ENCODE results near the gene GSTT2B.
A peak's percentile ranks its signal among the peaks of the same experiment; 100 is the strongest.
"Not testable (repeated sequence)": the region's sequence is repeated elsewhere in the genome, so short reads cannot be mapped to it uniquely, and the experiment has no call there.

The GSTT2B gene

GRCh38 chr22:23984430-23984829 is 23.4 kb upstream of the GSTT2B start:
- DNase-seq (ENCODE audit: low read depth) = no peak

DNA sequence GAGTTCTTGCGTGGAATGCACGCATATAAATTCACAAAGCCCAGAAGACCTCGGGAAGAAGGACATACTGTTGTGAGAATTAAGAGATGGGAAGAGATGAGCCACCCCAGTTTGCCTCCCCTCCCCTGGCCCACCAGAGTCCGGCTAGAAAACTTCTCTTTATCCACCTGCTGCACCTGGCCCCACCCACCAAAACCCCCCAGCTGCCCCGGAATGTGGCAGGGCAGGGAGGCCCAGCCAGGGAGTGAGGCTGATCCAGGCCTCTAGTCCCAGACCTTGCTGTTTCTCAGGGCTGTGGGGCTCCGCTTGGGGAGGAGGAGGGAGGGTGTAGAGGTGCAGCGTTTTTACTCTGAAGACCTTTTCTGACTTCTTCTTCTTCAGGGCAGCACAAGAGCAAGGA is 19.6 kb upstream of the GSTT2B start:
- not testable (repeated sequence) for DNase-seq (ENCODE audit: low read depth)

GRCh38 chr22:23979557-23980240 is 18.7 kb upstream of the GSTT2B start, which contains the start of gene GSTT2:
GSTT2 (plus strand) TSS chr22:23980134.
- DNase-seq (ENCODE audit: low read depth) = not testable (repeated sequence)

- not testable (repeated sequence) for DNase-seq (ENCODE audit: low read depth)
Observed at GRCh38 chr22:23977304-23977703, 16.3 kb upstream of the GSTT2B start.

- DNase-seq (ENCODE audit: low read depth) = not testable (repeated sequence)
Observed at GRCh38 chr22:23974836-23975352, 13.9 kb upstream of the GSTT2B start.

- DNase-seq (ENCODE audit: low read depth) = not testable (repeated sequence)
Observed at GRCh38 chr22:23974345-23974744, 13.3 kb upstream of the GSTT2B start, which contains the start of gene DDT. DDT (minus strand) TSS chr22:23974441; CDS start chr22:23974414, 27 bp downstream.

- DNase-seq (ENCODE audit: low read depth) = not testable (repeated sequence)
Observed at GRCh38 chr22:23971927-23972326, 10.9 kb upstream of the GSTT2B start.

DNA sequence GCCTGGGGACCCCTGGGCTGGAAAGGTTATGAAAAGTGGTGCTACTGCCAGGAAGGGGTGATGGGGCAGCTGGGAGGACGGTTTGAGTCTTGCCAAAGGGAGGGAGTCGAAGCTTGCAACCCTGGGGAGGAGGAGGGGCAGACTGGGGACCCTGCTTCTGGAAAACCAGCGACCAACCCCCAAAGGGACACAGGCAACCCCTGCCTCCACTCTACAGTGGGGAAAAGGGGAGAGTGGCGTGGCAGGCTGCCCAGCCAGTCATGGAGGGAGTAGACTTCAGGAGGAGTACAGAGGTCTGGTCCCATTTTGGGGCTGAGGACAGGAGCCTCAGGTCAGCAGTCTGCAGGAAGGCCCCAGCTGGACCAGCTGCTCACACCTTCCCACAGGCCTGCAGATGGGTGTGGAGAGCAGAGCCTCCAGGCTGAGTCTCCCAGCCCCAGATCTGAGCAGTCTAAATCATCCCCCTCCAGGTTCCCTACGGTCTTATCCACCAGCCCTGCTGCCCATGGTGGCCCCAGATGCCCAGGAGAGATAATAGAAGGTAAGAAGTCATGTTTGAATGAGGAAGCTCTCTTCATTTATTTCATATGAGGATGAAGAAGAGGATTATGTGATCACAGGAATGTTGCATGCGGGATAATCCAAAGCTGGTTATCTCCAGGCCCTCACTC is 10.0 kb upstream of the GSTT2B start:
- DNase-seq (ENCODE audit: low read depth) = no peak

GRCh38 chr22:23970201-23970641 is 9.2 kb upstream of the GSTT2B start:
- no peak for DNase-seq (ENCODE audit: low read depth)

DNA sequence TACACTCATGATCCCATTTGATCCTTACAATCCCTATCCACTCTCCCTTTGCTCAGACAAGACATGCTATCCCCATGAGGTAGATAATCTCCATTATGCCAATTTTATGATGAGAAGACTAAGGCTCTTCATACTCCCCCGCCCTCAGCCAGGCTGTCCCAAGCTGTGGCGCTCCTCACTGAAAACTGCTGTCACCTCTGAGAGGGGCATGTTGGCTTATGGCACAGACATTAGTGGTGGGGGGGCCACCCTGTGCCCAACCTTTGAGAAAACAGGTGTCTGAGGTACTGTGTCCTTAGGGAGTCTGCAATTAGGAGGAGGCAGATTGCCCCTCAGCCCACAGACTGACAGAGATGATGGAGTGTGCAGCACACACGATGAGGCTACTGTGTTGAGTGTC is 8.1 kb upstream of the GSTT2B start:
- DNase-seq (ENCODE audit: low read depth) = no peak

DNA sequence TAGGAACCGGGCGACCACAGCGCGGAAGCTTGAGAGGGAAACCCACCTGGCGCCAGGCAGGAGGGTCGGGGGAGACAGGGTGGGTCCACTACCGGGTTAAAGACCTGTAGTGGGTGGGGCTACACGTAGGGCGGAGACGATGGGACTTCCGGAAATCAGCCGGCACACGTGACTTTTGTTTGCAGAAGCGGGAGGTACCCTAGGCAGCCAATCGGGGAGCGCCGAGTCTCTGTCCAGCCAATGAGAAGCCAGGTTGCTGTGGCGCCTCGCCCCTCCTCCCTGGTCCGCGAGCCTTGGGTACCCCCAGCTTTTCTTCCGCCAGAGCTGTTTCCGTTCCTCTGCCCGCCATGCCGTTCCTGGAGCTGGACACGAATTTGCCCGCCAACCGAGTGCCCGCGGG is 5.6 kb upstream of the GSTT2B start, which contains the start of gene DDTL:
Gene DDTL (plus strand): TSS at position 321 of the 400 bp plus-strand sequence. CDS start 27 bp downstream, at position 348.
- not testable (repeated sequence) for DNase-seq (ENCODE audit: low read depth)

DNA sequence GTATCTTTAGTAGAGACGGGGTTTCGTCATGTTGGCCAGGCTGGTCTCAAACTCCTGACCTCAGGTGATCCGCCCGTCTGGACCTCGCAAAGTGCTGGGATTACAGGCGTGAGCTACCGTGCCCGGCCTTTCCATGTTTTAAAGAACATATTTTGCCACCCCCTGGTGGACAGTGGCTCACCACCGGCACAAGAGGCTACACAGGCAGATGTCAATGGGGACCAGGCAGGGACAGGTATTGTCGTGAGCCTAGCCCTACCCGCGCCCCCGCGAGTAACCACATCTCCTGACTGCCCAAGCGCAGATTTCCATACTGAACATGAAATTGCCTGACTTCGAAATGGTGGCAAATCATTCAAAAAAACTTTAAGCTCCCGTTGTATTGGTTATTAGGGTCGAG is 5.1 kb upstream of the GSTT2B start:
- not testable (repeated sequence) for DNase-seq (ENCODE audit: low read depth)

DNA sequence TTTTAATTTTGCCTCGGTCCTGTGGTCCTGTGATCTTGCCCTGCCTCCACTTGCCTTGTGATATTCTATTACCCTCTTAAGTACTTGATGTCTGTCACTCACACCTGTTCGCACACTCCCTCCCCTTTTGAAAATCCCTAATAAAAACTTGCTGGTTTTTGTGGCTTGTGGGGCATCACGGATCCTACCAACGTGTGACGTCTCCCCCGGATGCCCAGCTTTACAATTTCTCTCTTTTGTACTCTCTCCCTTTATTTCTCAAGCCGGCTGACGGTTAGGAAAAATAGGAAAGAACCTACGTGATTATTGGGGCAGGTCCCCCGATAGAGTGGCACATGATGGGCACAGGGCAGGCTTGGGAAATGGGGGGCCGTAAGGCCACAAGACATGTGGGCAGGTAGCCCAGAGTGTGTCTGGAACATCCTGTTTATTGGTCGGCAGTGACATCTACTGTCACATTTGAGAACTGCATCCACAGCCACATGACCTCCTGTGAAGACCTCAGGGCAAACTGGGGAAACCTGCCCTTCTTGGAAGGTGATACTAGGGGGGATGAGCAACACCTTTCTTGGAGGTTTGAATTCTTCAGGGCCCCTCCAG is 4.6 kb downstream of the GSTT2B start:
- peak; percentile 73 for DNase-seq (ENCODE audit: low read depth)

GRCh38 chr22:23955886-23956285 is 5.1 kb downstream of the GSTT2B start:
- DNase-seq (ENCODE audit: low read depth) = not testable (repeated sequence)

DNA sequence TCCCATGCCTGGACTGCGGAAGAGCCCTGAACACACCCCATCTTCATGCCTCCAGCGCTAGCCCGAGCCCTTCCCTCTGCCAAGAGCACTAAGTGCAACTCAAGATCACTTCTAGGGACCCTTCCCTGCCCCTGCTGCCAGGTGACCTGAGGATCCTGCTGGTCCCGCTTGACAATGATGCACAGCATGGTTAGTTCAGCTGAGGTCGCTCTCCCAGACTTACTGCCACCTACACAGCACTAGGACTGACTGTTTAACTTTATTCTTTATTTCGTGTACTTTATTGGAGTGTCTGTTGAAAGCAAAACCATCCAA is 6.0 kb downstream of the GSTT2B start:
- not testable (repeated sequence) for DNase-seq (ENCODE audit: low read depth)

DNA sequence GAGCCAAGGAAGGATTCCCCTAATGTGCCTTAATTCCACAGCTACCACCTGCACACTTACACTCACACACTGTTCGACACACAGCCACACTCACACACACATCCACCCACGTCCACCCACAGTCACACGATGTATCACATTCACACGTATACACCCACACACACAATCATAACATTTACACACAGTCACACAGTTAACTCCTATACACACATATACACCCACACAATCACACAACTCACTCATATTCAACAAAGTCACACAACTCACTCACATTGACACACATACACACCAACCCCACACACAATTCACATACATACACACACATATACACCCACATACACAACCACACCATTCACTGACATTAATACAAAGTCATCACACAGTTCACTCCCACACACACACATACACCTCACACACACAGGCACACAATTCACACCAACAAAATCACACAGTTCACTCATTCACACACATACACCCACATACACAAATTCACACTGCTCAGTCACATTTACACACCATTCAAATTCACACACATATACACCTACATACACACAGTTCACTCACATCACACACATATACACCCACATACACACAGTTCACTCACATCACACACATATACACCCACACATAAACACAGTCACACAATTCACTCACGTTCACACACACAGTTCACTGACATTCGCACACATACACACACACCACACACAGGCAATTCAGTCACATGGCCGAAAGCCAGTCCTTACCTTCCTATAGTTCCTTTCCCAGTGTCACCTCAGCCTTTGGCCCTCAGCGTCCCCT is 6.6 kb downstream of the GSTT2B start:
- DNase-seq (ENCODE audit: low read depth) = not testable (repeated sequence)

DNA sequence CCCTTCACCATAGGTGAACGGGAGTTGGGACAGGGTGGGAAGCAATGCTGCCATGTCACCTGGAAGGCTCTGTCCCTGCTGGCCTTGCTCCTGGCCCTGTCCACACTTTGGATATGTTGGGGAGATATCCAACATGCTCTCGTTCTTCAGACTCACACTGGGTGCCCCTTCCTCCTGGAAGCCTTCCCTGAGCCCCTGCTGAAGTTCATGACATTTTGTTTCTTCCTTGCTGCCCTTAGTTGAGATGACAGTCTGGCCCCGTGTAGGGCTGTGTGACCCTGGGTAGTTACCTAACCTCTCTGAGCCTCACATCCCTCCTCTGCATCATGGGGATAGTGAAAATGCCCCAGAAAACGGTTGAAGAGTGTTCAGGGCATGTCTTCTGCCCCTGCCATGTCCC is 7.5 kb downstream of the GSTT2B start:
- DNase-seq (ENCODE audit: low read depth) = not testable (repeated sequence)

DNA sequence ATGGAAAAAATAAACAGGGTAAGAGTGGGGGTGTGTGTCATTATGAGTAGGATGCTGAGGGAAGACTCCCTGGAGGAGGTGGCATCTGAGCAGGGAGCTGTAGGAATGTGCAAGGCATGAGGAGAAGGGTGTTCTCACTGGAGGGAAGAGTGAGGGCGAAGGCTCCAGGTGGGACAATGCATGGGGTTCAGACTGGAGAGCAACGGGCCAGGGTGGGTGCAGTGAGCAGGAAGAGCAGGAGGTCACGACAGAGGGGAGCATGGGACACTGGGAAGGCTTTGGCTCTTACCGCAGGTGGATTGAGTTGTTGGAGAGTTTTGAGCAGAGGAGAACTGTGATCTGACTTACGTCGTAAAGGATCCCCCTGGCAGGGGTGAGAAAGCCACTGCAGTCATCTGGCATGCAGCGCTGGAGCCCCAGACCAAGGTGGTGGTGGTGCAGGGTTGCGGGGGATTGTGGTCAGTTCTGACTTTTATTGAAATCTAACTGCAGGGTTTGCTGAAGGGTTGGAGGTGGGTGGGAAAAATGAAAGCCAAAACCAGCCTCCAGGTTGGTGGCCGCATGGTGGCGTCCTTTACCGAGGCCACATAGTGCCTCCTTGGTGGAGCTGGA is 8.1 kb downstream of the GSTT2B start:
- DNase-seq (ENCODE audit: low read depth) = not testable (repeated sequence)

GRCh38 chr22:23951383-23951782 is 9.6 kb downstream of the GSTT2B start:
- peak; percentile 23 for DNase-seq (ENCODE audit: low read depth)

- DNase-seq (ENCODE audit: low read depth) = not testable (repeated sequence)
Observed at GRCh38 chr22:23949764-23950163, 11.2 kb downstream of the GSTT2B start.

GRCh38 chr22:23947391-23947790 is 13.6 kb downstream of the GSTT2B start:
- not testable (repeated sequence) for DNase-seq (ENCODE audit: low read depth)

All from EH (cell line).